Heart left ventricle (tissue), 16 donors: ENCODE data around the gene MYLK3. TPM values are rescaled to one million over a fixed set of nuclear protein-coding genes. Genes with fewer than 3 reads are reported as not detected.

ENCODE experiments used
- ATAC-seq, 4 donors: fragments of 200-7000 bp; cut with Tn5 transposase; one replicate each; pipeline ENCODE4 v1.9.1; 2020 to 2022; ENCODE audit warnings: moderate library complexity in 4 of 4, mild to moderate bottlenecking in 3 of 4, moderate number of reproducible peaks in 1 of 4
- DNase-seq, 5 donors: peaks; one replicate each; pipeline ENCODE4 v3.0.0-alpha.2; 2020
- H3K27ac ChIP-seq, 12 donors: fragments of 200-600 bp; sonication (generic) in 4 of 12; one replicate each; pipeline versions ENCODE4 v1.5.0 to v1.8.0; 2016 to 2022; ENCODE audit warnings: mild to moderate bottlenecking in 2 of 12
- H3K27me3 ChIP-seq, 9 donors: fragments of 200-600 bp; sonication (generic) in 2 of 9; one replicate each; pipeline versions ENCODE4 v1.5.1 to v1.8.0; 2016 to 2022; ENCODE audit warnings: mild to moderate bottlenecking in 3 of 9
- H3K36me3 ChIP-seq, 9 donors: fragments of 200-600 bp; sonication (generic) in 2 of 9; one replicate each; pipeline versions ENCODE4 v1.5.0 to v1.8.0; 2018 to 2022; ENCODE audit warnings: mild to moderate bottlenecking in 2 of 9
- H3K4me1 ChIP-seq, 12 donors: fragments of 200-600 bp; sonication (generic) in 4 of 12; one replicate each; pipeline versions ENCODE4 v1.5.0 to v1.8.0; 2016 to 2022; ENCODE audit warnings: mild to moderate bottlenecking in 3 of 12
- H3K4me3 ChIP-seq, 12 donors: fragments of 200-600 bp; sonication (generic) in 4 of 12; one replicate each; pipeline versions ENCODE4 v1.5.0 to v1.8.0; 2017 to 2022; ENCODE audit warnings: mild to moderate bottlenecking in 9 of 12, moderate library complexity in 4 of 12
- H3K9me3 ChIP-seq, 12 donors: fragments of 200-600 bp; sonication (generic) in 4 of 12; one replicate each; pipeline versions ENCODE4 v1.5.0 to v1.8.0; 2016 to 2022; ENCODE audit warnings: mild to moderate bottlenecking in 1 of 12
- CTCF ChIP-seq, 12 donors: fragments of 200-600 bp; sonication (generic) in 4 of 12; IDR thresholded peaks; one replicate each; pipeline versions ENCODE4 v1.5.0 to v1.8.0; 2018 to 2022; ENCODE audit warnings: antibody characterized with exemption in 12 of 12, mild to moderate bottlenecking in 5 of 12
- POLR2A ChIP-seq, 2 donors: fragments of 450-650 bp; IDR thresholded peaks; one replicate each; pipeline ENCODE4 v1.6.1; 2017; ENCODE audit warnings: antibody characterized with exemption in 2 of 2, mild to moderate bottlenecking in 2 of 2, moderate library complexity in 2 of 2
- WGBS, 4 donors: extraction: QIAGEN DNeasy Blood & Tissue Kit in 2 of 4; methylation state at CpG; one replicate each; pipeline versions ENCODE4 v1.1.5 to v1.1.7; 2013 to 2018; 5-methylcytosine and 5-hydroxymethylcytosine counted together
- intact Hi-C, 10 donors: fragments of 100-400 bp; cut with DNase I; formaldehyde crosslinking; loops; one replicate each; pipeline versions ENCODE4 v1.11.1 to v1.14.2; 2022
- polyA plus RNA-seq, 2 donors: library from polyadenylated mRNA; stranded (reverse); fragments of 200-250 nt; gene quantifications; one replicate each; pipeline ENCODE4 v1.2.3, GENCODE V29; 2013
- total RNA-seq, 9 donors: library from RNA; depleted of rRNA in 2 of 9; stranded (reverse); fragments of >200 nt in 2 of 9; fragmentation: NEBNext Ultra II Directional in 3 of 9; extraction: Animal tissue kit (Norgen Biotek cat#: 25700) in 3 of 9; gene quantifications; one replicate each; pipeline versions ENCODE4 v1.1.0 to v1.2.4, GENCODE V29; 2016 to 2023
- donor health status: ischemic (EF 13 %, LVEDD 7.1; RV severe dilation, severe dysfunction).
- donor health status: healthy with polysubstance abuse.
- donor health status: DM: no; HTN: yes; CAD: no.
- donor health status: DM: no; HTN: no; CAD: no.
- donor health status: ischemic (EF 25% LVEDD 6.9; RV normal size, moderate dysfunction).
- donor health status: ischemic (EF 25% LVEDD 5.7; RV mildly dilated, moderate dysfunction).
- donor health status: healthy.
- donor health status: DM: yes; HTN: yes; CAD: no.
- donor health status: ischemic (EF 35%, LVEDD 5.7; RV mildly dilated, moderate dysfunction).
- donor health status: nonischemic (EF 11% LVEDD 7.7; RV severe dilation, severe dysfunction).
- donor health status: DM: yes; HTN: yes; CAD: no.
- donor health status: PGD.
- donor health status: ischemic (EF 29% LVEDD 5.4; RV normal size, mild dysfunction).
- donor health status: nonischemic (EF 23%, LVEDD 6.1; RV moderate dilation, normal function).

MYLK3 gene
- total and polyA plus RNA-seq, 11 donors = 76.4 to 374 (median 231) TPM

GRCh38 chr16:46746821-46747776 is 1.0 kb downstream of the MYLK3 start:
- ATAC-seq (peak; percentile 40 to 62 (median 50)), DNase-seq (peak; percentile 49 to 89 (median 80))
- peak in 1 of 2 donors; percentile 37 for TF ChIP-seq POLR2A (IDR thresholded peaks at IDR 0.05)
- TF ChIP-seq CTCF (IDR thresholded peaks at IDR 0.05) = no peak
- 52 to 63% (median 58%) methylated on average over 11 to 15 of the region's 15 CpGs for WGBS, 4 donors
- H3K36me3 ChIP-seq = no peaks in the 10 kb centered on the region
- H3K4me3 ChIP-seq = peak overlapping the region; percentile 37 to 77 (median 60)
- peaks cover 0 to 50% (median 22%) of the 10 kb centered on the region in 12 donors for H3K4me1 ChIP-seq
- H3K9me3 ChIP-seq = no peaks in the 10 kb centered on the region
- peak overlapping the region; percentile 81 to 100 (median 96) for H3K27ac ChIP-seq
- intact Hi-C loops = loop anchor here in 3 of 10 donors (5.0 to 10.0 kb wide), 2 partner anchors 50 to 52 kb away; no protein-coding TSS in a partner anchor
- no peaks in the 10 kb centered on the region for H3K27me3 ChIP-seq

GRCh38 chr16:46745617-46746016 is 2.5 kb downstream of the MYLK3 start:
- H3K9me3 ChIP-seq = no peaks in the 10 kb centered on the region
- H3K27ac ChIP-seq = peak overlapping the region; percentile 81 to 100 (median 96)
- no peaks in the 10 kb centered on the region for H3K36me3 ChIP-seq
- DNase-seq = no peak
- peaks cover 0 to 51% (median 25%) of the 10 kb centered on the region in 12 donors for H3K4me1 ChIP-seq
- no peaks in the 10 kb centered on the region for H3K27me3 ChIP-seq
- ATAC-seq = no peak
- intact Hi-C loops = loop anchor here in 3 of 10 donors (5.0 to 10.0 kb wide), 2 partner anchors 48 to 51 kb away; no protein-coding TSS in a partner anchor
- peak overlapping the region; percentile 21 to 77 (median 60) for H3K4me3 ChIP-seq
- WGBS, 4 donors = 44 to 62% (median 49%) methylated on average over 7 of the region's 7 CpGs
- TF ChIP-seq POLR2A (IDR thresholded peaks at IDR 0.05) = no peak
- TF ChIP-seq CTCF (IDR thresholded peaks at IDR 0.05) = no peak

- Histone ChIP-seq H3K4me3 (peak overlapping the region in 10 of 12 donors; percentile 6 to 77 (median 56)), H3K4me1 (peaks cover 0 to 46% (median 18%) of the 10 kb centered on the region in 12 donors), H3K27ac (peak overlapping the region; percentile 67 to 100 (median 95)), H3K9me3 (no peaks in the 10 kb centered on the region), H3K36me3 (peaks cover 0 to 16% (median 4%) of the 10 kb centered on the region in 9 donors), H3K27me3 (no peaks in the 10 kb centered on the region)
- ATAC-seq (peak; percentile 0 to 18 (median 13)), DNase-seq (peak in 3 of 5 donors; percentile 40 to 81 (median 73))
- TF ChIP-seq CTCF (IDR thresholded peaks at IDR 0.05) (no peak), POLR2A (IDR thresholded peaks at IDR 0.05) (no peak)
- 1 to 9% (median 4%) methylated on average over 10 of the region's 10 CpGs for WGBS, 4 donors
- intact Hi-C loops = loop anchor here in 2 of 10 donors (10.0 kb wide), 1 partner anchor 48 kb away; no protein-coding TSS in a partner anchor
Observed at GRCh38 chr16:46743232-46743719, 4.9 kb downstream of the MYLK3 start.

- Histone ChIP-seq H3K27me3 (no peaks in the 10 kb centered on the region), H3K4me1 (peaks cover 0 to 63% (median 22%) of the 10 kb centered on the region in 12 donors), H3K27ac (peak overlapping the region in 8 of 12 donors; percentile 8 to 100 (median 92)), H3K9me3 (no peaks in the 10 kb centered on the region), H3K36me3 (peaks cover 0 to 42% (median 5%) of the 10 kb centered on the region in 9 donors), H3K4me3 (no peak overlapping the region)
- DNase-seq (no peak), ATAC-seq (no peak)
- TF ChIP-seq POLR2A (IDR thresholded peaks at IDR 0.05) = no peak
- TF ChIP-seq CTCF (IDR thresholded peaks at IDR 0.05) = no peak
- WGBS, 4 donors = 15 to 40% (median 30%) methylated on average over 2 of the region's 2 CpGs
- intact Hi-C loops = loop anchor here in 2 of 10 donors (10.0 kb wide), 1 partner anchor 45 kb away; no protein-coding TSS in a partner anchor
Observed at GRCh38 chr16:46739934-46740333, 8.2 kb downstream of the MYLK3 start.
